Coronary artery (tissue), 2 donors: ENCODE results near the gene TUBB4A.

Experiments used
- DNase-seq: peaks from one replicate; pipeline ENCODE4 v3.0.0-alpha.2; 2017; ENCODE audit warnings: low spot score
- H3K27ac ChIP-seq, 2 donors: fragments of 200-600 bp; sonication (generic); one replicate each; pipeline ENCODE4 v1.5.1; 2016 to 2019
- H3K4me3 ChIP-seq: fragments of 200-600 bp; sonication (generic); 2 replicates; pipeline ENCODE4 v1.5.1; 2016; ENCODE audit warnings: mild to moderate bottlenecking, moderate library complexity
- CTCF ChIP-seq: fragments of 200-600 bp; sonication (generic); IDR thresholded peaks from one replicate; pipeline ENCODE4 v1.5.1; 2019; ENCODE audit warnings: antibody characterized with exemption

TUBB4A gene

GRCh38 chr19:6530386-6531162 lies 28.5 kb upstream of the TUBB4A start, which contains the start of gene TNFSF9:
TSS of gene TNFSF9 (plus strand) at chr19:6531026. CDS start at chr19:6531037, 11 bp downstream.
- Histone ChIP-seq H3K4me3 (peak within 1 kb of the TSS; percentile 76), H3K27ac (peak within 1 kb of the TSS in 1 of 2 donors; percentile 59)
- TF ChIP-seq CTCF, result no peak
- peak; percentile 87 for DNase-seq

- Histone ChIP-seq H3K27ac (no peak overlapping the region), H3K4me3 (peak overlapping the region; percentile 76)
- no peak for DNase-seq
- no peak for TF ChIP-seq CTCF
Observed at GRCh38 chr19:6529937-6530385, 27.9 kb upstream of the TUBB4A start.

- no peak for TF ChIP-seq CTCF
- H3K27ac ChIP-seq, result no peak overlapping the region
- no peak for DNase-seq
- no peak overlapping the region for H3K4me3 ChIP-seq
Observed at GRCh38 chr19:6529351-6529750, 27.2 kb upstream of the TUBB4A start.

GRCh38 chr19:6528544-6529121 lies 26.5 kb upstream of the TUBB4A start:
- no peak for TF ChIP-seq CTCF
- peak overlapping the region in 1 of 2 donors; percentile 22 for H3K27ac ChIP-seq
- no peak overlapping the region for H3K4me3 ChIP-seq
- DNase-seq, result no peak

GRCh38 chr19:6527893-6528543 lies 25.9 kb upstream of the TUBB4A start:
- H3K4me3 ChIP-seq, result no peak overlapping the region
- no peak overlapping the region for H3K27ac ChIP-seq
- no peak for DNase-seq
- no peak for TF ChIP-seq CTCF

- H3K27ac ChIP-seq, result no peak overlapping the region
- TF ChIP-seq CTCF, result no peak
- no peak overlapping the region for H3K4me3 ChIP-seq
- no peak for DNase-seq
Observed at GRCh38 chr19:6524311-6524710, 22.2 kb upstream of the TUBB4A start.
